ENCODE data around the gene RTP5.

DNA sequence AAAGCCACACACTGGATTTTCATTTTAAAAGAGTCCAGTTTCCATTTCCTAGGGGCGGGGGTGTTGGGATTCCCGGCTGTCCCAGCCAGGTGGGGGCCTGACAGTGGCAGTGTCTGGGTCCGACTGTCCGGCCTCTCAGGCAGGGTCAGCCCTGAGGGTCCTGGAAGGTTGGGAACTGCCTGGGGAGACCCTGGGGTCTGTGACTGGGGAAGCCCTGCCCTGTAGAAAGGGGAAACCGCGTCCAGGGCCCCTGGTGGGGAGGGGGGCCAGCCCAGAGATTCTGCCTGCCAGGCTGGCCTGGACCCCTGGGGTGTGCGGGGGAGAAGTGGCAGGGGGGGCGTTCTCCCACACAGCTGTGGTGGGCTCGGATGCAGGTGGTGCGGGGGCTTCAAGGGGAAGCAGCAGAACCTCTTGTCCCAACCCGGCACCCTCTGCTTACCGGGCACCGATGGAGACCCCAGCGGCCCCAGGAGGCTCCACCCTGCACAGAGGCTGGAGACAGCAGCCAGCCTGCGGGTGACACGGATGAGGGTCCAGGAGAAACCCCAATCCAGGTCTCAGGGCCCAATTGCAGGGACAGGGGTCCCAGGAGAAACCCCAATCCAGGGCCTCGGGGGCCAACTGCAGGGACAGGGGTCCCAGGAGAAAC, 4.9 kb downstream of the RTP5 start:
- TF ChIP-seq FOXP2 (optimal IDR thresholded peaks at IDR 0.05; ENCODE audit: control extremely low read depth, extremely low read length, insufficient read depth) (no peak), POLR2AphosphoS5 (IDR thresholded peaks at IDR 0.05; ENCODE audit: borderline replicate concordance, low read depth, low read length) (no peak), EZH2 (IDR thresholded peaks at IDR 0.05) (no peak)

Data from SK-N-MC (cell line).